Testis (tissue), 2 donors: ENCODE data around the gene FOXL2.

Experiments used
- POLR2A ChIP-seq: fragments of 450-650 bp; IDR thresholded peaks from one replicate; pipeline ENCODE4 v1.6.1; 2017; ENCODE audit warnings: antibody characterized with exemption, mild to moderate bottlenecking, moderate library complexity
- TF ChIP-seq, protein P1 (sequence below), 3 experiments: fragments of 450-650 bp in 2 of 3; fragments of 200-600 bp in 1 of 3; sonication (generic) in 1 of 3; IDR thresholded peaks; one replicate each; pipeline ENCODE4 v1.5.1; 2016 to 2019; ENCODE audit warnings: antibody characterized with exemption in 3 of 3, mild to moderate bottlenecking in 2 of 3, moderate library complexity in 1 of 3

DNA sequence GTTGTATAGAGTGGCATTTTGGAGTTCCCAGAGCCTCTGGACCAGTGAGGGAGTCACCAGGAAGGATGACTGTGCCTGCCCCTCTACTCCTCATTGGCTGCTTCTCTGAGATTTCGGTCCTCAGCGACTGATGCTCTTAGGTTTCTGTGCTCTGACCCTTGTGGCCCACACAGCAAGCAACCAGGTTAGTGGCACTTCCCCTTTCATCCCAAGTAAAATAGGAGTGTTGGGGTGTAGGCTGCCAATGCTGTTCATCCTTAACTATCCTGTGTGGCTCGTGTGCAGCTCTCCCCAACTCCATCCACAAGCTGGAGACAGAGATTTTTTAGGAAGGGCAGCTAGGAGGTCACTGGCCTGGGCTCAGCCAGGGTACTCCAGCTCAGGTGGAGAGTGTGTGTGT is 37.9 kb upstream of the FOXL2 start:
- TF ChIP-seq, protein P1, sequence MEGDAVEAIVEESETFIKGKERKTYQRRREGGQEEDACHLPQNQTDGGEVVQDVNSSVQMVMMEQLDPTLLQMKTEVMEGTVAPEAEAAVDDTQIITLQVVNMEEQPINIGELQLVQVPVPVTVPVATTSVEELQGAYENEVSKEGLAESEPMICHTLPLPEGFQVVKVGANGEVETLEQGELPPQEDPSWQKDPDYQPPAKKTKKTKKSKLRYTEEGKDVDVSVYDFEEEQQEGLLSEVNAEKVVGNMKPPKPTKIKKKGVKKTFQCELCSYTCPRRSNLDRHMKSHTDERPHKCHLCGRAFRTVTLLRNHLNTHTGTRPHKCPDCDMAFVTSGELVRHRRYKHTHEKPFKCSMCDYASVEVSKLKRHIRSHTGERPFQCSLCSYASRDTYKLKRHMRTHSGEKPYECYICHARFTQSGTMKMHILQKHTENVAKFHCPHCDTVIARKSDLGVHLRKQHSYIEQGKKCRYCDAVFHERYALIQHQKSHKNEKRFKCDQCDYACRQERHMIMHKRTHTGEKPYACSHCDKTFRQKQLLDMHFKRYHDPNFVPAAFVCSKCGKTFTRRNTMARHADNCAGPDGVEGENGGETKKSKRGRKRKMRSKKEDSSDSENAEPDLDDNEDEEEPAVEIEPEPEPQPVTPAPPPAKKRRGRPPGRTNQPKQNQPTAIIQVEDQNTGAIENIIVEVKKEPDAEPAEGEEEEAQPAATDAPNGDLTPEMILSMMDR (IDR thresholded peaks at IDR 0.05) = no peak
- TF ChIP-seq POLR2A = no peak
